ENCODE measurements around the gene ATOSB.
A peak's percentile ranks its signal among the peaks of the same experiment; 100 is the strongest.
"Not testable (repeated sequence)": the region's sequence is repeated elsewhere in the genome, so short reads cannot be mapped to it uniquely, and the experiment has no call there.

The ATOSB gene, protein sequence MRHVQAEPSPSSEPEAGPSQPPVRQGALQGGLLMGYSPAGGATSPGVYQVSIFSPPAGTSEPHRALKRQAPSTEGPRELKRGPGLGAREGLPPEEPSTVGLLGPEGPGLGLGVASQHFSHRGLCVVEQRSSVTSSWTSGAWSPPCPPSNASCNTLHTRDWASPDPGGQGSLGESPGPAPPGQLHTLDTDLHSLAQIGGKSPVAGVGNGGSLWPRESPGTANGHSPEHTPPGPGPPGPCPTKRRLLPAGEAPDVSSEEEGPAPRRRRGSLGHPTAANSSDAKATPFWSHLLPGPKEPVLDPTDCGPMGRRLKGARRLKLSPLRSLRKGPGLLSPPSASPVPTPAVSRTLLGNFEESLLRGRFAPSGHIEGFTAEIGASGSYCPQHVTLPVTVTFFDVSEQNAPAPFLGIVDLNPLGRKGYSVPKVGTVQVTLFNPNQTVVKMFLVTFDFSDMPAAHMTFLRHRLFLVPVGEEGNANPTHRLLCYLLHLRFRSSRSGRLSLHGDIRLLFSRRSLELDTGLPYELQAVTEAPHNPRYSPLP

DNA sequence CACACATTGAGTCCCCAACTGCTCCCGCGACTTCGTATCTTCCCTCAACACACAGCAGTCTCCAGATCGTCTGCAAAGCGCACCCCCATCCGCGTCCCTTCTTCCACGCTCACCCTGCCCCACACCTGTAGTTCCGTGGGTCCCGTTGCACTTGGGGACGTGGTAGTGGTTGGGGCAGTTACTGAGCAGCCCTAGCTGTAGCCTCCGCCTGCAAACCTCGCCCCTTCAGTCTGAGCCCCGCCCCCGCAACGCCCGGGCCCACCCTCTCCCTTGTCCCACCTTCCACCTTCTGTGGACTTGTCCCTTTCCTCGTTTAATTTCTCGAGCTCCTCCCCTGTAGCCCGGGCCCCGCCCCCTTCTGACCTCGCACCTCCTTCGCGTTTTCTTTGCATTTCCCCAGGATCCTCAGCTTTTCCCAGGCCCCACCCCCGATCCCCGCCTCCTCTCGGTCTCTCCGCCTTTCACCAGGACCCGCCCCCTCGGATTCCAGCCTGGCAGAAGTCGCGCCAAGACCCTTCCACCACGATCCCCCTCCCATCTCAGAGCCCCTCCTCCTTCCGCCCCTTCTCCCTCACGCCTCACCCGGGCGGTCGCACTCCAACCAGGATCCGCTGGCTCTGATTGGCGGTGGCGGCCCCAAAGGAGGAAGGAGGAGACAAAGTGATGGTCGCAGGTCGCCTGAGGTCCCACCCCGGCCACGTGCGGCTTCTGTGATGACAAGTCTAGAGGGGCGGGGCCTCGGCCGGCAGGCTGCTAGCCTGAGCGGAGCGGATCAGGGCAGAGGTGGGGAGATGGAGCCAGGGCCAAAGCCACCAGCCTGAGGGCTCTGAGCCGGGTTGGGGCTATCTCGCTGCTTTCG, at the start of gene ATOSB:
Gene ATOSB (minus strand): TSS at position 183 of the 859 bp plus-strand sequence. CDS start 7,588 bp downstream, outside the sequence.
- peak; percentile 89 for DNase-seq

DNA sequence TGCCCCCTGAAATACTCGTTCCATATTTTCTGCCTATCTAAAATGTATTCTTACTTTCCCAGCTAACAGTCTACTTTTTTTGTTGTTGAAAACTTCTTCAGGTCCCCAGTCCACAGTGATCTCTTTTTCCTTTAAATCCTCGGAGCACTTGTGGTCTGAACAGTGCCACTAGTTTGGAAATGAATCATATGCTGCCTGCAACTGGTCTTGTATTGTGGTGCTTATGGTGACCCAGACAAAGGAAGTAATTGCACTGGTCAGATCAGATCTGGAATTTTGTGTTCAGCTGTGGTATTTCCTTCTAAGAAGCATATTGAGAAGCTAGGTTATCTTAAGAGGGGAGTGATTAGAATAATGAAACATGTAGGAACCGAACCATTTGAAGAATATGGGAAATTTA, 49.0 kb upstream of the ATOSB start:
- DNase-seq: no peak

DNA sequence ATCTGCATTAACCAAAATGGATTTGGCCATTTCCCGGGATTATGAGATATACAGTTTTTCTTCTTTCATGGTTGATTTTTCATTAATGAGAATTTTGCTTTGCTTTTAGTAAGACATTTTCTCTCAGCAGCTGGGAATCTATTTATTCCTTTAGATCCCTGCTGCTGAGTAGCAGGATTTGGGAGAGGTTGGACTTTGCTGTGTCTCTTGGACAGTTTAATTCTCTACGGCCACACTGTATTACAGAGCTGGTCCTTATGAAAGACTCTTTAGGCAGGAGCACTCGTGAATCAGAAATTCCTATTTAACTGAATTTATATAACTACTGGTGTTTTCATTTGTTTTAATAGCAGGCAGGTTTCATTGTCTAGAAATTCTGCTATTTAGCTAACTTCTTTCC, 47.8 kb upstream of the ATOSB start:
- no peak for DNase-seq

DNA sequence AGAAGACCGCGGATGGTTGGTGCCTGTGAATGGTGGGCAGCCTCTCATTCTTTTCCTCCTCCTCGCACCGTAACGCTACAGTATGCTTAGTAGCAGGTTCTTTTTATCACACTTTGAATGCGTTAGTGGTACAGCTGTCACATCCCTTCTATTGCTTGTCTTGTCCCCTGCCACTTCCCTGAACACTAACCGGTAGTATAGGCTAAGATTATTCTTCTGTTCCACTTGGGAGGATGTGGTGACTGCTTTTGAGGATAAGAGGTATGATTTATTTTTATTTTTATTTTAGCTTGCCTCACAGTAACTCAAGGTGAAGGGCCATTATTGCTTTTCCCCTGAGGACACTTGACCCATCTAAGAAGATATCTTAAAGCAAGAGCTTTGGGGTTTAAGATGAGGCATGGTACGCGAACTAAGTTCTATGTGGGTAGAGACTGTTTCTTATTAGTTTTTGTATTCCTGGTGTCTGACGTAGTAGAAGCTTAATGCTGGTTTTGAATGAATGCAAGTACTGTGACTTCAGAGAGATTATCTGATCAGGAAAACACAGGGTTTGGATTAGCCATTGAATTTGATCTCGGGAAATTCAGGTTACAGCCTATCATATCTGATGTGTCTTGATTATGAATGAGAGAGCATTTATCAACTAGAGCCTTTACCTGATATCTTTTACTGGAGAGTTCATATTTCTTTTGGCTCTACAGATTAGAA, 47.1 kb upstream of the ATOSB start:
- no peak for DNase-seq

DNA sequence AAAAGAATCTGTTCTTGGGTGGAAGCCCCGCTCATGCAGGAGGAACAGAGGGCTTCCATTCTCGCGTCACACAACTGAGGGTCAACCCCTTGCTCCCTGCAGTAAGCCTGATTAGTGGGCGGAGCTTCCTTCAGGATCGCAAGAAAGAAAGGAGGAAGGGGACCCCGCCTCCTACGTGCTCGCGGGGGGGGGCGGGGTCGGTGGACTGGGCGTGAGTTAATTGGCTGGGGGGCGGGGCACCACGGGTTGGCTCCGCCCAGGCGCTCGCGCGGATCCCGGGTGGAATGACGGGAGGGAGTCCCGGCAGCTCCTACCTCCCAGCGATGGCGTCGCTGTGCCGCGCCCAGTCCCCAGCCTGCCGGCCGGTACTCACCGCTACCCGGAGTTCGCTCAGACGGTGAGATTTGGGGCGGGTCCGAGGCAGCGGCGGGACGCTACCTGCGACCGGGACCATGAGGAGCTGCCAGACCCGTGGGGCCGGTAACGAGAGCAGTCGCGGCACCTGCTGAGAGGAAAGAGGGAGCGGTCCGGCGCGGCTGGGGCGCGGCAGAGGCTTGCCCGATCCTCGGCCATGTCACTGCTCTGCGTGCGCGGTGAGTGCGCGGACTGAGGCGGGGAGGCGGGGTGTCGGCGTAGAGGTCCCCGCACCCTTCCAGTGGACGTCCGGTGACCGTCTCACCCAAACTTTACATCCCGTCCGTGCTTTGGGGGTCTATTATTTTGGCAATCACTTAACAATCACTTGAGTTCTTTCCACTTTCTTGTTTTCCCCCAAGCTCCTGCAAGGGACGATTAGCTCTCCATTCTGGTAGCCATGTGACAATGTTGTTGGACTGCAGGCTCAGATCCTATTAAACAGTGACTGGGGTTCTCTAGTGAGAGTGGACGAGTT, 46.3 kb upstream of the ATOSB start, which contains the start of gene UNC13B:
Gene UNC13B (plus strand): TSS at position 297 of the 892 bp plus-strand sequence. CDS start 275 bp downstream, at position 572.
- peak; percentile 78 for DNase-seq

DNA sequence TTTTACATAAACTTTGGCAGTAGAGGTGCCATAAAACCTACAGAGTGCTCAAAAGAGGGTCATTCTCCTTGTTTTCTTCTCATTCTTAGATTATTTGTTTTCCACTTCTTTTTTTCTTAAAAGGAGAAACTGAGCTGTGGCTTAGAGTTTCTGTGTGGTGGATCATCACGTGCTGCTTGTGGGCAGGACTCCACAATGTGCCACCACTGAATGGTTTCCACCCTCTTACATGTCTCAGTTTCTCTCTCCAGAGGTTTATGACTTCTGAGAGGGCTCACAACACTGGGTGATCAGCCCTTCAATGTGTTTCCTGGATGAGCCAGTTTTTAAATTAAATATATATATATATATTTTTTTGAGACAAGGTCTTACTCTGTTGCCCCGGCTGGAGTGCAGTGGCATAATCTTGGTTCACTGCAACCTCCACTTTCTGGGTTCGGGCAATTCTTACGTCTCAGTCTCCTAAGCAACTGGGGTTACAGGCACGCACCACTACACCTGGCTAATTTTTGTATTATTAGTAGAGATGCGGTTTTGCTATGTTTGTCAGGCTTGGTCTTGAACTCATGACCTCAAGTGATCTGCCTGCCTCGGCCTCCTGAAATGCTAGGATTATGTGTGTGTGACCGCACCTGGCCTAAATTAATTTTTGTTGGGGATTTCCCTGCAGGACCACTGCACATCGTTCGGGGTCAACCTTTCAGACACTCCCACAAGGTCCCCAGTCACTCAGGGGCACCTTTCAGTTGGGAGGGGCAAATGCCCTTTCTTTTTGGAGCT, 43.0 kb upstream of the ATOSB start:
- no peak for DNase-seq

DNA sequence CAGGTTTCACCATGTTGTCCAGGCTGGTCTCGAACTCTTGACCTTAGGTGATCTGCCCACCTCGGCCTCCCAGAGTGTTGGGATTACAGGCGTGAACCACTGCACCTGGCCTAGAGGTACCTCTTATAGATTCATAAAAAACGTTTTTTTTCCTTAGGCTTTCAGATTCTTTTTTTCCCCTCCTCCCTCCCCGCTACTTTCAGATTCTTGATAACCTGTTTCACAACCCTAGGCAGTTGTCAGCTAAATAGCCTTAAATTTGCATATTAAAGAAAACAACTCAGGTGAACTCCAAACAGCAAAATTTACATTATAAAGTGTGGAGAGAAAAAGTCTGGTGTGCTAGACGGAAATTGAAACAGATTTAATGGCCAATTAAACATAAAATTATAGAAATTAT, 42.2 kb upstream of the ATOSB start:
- DNase-seq: not testable (repeated sequence)

DNA sequence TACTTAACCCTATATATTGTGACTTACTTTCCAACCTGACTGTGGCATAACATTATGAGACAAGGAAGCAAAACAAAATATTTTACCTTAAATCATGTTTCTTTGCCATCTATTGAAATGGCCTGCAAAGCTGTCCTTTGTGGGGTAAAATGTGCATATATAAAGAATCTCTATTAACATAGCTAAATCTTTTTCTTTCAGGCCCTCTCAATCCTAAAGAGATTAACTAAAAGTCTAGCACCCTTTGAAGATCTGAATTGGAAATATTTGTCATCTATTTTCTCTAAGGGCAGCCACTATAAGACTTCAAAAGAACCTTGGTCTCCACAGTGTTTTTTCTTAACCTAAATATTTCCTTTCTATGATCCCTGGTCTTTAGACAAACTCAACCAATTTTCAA, 41.1 kb upstream of the ATOSB start:
- DNase-seq: no peak

DNA sequence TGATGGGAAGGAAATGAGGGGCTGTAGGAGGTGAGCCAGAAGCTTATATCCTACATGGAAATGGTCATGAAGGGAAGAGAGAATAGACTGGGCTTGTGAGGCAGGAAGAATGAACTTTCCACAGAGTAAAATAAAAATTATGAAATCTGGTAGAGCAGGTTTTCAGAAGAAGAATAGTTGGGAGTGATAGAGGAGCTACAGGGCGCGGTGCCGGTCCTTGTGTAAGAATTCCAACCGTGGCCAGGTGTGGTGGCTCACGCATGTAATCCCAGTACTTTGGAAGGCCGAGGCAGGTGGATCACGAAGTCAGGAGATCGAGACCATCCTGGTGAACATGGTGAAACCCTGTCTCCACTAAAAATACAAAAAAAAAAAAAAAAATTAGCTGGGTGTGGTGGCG, 37.3 kb upstream of the ATOSB start:
- DNase-seq: no peak

DNA sequence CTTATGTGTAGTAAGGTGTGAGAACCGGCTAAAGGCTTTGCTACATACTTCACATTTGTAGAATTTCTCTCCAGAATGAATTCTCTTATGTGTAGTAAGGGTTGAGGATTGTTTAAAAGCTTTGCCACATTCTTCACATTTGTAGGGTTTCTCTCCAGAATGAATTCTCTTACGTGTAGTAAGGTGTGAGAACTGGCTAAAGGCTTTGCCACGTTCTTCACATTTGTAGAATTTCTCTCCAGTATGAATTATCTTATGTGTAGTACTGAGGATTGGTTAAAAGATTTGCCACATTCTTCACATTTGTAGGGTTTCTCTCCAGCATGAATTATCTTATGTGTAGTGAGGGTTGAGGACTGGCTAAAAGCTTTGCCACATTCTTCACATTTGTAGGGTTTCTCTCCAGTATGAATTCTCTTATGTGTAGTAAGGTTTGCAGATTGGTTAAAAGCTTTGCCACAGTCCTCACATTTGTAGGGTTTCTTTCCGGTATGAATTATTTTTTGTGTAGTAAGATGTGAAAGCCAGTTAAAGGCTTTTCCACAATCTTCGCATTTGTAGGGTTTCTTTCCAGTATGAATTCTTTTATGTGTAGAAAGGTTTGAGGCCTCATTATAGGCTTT, 32.4 kb upstream of the ATOSB start:
- not testable (repeated sequence) for DNase-seq

DNA sequence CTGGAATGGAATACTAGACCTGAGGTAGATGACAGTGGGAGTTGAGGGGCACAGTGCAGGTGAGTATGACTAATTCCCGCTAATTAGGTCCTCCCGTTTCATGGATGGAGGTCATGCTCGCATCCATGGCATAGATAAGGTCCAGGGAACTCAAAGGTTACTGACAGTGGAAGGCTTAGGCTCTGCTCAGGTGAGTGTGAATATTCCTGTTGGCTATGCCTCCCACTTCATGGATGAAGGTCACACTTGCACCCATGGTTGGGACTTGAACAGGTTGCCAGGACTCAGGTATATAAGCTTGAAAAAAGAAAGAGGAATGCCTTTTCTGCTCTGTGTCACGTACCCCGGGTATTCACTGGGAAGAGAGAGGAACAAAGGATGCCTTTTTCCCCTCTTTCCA, 26.4 kb upstream of the ATOSB start:
- no peak for DNase-seq

DNA sequence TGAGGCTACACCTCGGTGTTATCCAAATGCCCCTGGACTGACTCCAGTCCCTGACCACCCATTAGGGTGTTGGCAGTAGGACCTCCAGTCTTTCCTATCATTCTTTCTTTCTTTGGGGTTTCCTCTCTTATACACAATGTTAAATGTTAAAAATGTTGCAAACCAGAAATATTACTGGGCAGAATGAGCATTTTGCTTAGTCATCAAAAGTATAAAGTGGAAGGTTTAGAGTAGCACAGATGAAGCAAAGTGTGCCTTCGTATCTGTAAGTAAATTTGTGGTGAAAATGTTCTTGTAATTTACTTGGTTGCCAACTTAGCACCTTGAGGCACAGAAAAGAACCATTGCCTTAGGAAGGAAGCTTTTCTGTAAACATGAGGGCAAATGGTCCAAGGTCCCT, 24.4 kb upstream of the ATOSB start:
- DNase-seq: no peak

DNA sequence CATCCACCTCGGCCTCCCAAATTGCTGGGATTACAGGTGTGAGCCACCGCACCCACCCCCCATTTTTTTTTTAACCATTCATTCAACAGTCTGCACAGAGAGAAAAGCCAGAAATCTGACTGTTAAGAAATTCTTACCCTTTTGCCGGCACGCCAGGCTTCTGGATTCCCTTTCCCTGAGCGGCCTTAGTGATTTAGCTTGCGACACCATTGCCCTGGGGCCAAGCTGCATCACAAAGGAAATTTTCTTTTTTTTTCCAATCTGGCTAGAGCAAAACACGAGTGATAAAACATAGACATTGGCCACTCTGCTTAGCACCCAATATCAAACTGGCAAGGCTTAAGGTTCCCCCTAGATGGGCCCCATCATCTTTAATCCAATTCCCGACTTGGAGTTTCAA, 21.2 kb upstream of the ATOSB start:
- DNase-seq: no peak

DNA sequence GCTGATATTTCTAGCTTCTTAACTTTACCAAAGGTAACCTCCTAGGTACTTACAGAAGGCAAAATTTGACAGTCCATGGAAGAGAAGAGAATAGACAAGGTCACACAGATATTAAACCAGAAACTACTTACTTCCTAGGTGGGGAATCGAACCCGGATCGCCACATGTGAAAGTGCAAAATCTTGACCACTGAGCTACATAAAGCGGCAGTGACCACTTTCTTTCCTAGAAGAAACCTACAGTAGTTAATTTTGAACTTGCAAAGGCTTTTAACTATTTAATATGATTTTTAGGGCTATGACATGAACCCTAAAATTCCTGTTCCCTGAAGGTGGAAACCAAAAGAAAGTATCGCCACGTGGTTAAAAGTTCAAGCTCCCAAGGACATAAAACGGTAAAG, 20.3 kb upstream of the ATOSB start:
- DNase-seq: no peak

DNA sequence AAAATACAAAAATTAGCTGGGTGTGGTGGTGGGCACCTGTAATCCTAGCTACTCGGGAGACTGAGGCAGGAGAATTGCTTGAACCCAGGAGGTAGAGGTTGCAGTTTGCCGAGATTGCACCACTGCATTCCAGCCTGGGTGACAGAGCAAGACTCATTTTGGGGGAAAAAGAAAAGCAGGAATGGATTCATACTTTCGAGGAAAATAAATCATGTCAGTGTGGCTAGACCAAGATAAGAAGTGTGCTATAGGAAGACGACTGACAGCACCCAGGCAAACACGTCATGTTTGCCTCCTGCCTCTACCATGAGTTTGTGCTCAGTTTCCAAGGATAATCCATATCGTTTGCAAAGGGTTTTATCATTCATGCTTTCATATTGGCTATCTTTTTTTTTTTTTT, 19.3 kb upstream of the ATOSB start:
- no peak for DNase-seq

DNA sequence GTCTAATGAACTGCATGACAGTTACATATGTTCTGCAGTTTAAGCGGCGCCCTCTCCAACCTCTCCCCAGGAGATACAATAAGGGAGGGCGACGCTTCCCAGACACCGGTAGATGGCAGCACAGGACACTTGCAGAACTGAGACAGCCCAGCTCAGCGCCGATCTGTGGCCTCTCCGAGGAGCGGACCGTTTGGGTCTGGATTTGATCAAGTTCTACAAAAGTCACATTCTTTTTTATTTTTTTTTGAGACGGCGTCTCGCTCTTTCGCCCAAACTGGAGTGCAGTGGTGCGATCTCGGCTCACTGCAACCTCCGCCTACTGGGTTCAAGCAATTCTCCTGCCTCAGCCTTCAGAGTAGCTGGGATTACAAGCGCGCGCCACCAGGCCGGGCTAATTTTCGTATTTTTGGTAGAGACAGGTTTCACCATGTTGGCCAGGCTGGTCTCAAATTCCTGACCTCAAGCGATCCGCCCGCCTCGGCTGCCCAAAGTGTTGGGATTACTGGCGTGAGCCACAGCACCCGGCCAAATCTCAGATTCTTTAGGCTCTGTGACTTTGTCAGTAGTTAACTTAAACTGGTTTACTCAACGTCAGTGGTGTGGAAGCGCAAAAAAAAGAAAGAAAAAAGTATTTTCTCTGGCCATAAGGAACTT, 1.4 kb upstream of the ATOSB start:
- DNase-seq: peak; percentile 73

DNA sequence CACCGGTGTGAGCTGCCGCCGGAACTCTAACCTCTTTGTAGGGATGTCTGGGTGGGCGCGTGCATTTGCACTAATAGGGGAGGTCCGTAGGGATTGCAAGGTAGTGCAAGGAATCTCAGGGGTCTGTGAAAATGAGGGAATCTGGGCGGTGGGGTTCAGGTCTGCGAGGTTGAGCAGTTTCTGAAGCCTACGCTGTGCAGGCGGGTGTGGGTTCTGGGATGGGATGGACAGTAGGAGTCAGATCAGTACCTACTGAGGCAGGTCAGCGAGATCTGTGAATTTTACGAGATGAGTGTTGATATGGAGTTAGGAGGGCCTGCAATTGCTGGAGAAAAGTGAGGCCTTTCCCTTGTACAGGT, 856 bp upstream of the ATOSB start:
- no peak for DNase-seq

DNA sequence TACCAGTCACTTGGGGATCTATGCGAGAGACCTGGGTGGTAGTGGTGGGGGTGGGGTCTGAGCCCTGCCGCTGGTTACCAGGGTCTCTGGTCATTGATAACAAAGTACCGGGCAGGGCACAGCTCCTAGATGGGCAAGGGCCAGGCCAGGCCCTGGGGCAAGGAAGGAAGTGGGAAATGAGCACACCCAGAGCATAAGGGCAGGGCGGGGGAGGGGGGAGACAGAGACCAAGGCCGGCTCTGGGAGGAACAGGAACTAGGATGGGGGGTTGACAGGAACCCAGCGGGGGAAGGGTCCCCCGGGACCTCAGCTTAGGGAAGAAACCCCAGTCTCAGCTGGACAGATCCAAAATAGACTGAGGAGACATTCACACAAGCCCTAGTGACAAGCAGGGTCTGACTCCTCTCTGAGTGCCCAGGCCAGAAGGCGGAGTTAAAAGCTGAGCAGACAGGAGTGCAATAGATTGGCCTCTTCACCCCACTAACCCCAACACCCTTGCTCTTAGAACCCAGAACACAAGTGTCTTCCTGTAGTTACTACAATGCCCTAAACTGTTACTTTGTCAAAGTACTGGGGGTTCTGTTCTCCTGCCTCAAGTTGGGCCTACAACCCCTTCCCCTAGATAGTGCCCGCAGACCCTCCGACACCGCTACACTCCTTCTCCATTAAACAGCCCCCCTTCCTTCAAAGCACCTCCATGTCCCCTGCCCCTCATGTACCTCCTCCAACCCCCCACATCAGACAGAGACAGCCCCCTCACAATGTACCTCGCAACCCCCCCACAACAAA, 628 bp downstream of the ATOSB start:
- no peak for DNase-seq

DNA sequence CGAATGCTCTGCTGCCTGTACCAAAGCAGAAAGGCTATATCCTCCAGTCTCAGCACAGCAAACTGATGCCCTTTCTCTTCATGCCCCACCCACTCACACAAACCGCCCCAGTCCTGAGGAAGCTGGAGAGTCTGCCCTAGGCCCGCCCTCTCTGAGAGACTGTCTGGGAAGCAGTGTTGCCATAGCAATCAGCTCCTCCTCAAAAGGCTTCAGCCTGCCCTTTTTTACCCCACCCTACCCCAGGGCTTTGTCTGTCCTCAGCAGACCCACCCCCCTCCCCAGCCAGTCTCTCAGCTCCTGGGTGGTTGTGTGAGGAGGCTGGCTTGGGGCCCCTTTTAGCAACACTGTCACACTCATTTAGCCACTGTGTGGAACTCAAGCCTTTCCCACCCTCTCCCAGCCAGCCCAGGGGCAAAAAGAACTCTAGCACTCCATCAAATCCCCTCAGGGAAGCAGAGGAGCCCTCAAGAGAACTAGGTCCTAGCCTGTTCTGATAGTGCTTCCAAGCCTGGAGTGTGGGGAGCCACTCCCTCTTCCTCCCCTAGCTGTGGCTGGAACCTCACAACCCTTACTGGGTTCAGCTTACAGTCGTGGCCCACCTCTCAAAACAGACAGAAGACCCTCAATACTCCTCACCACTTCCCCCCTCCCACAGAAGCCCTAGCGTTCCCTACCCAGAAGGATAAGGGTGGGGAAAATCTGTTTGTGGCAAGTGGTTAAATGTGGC, 1.4 kb downstream of the ATOSB start:
- peak; percentile 74 for DNase-seq

All from DMS 273 treated with DMSO at 0.1 percent for 48 hours (cell line).